Ectodermal cell (in vitro differentiated cells): Measurements from ENCODE around the gene TRMT44.

Experiments
- H3K27ac ChIP-seq: 2 replicates; pipeline ENCODE4 v1.7.0; 2013; ENCODE audit warnings: mild to moderate bottlenecking, low read depth, low read length; ENCODE audit not compliant: insufficient read depth, poor library complexity, severe bottlenecking
- H3K27me3 ChIP-seq: 2 replicates; pipeline ENCODE4 v1.7.0; 2013; ENCODE audit warnings: mild to moderate bottlenecking, low read length; ENCODE audit not compliant: insufficient read depth, control insufficient read depth, poor library complexity, severe bottlenecking
- H3K36me3 ChIP-seq: one replicate; pipeline ENCODE4 v1.7.0; 2013; ENCODE audit warnings: low read length; ENCODE audit not compliant: control insufficient read depth, insufficient read depth
- H3K4me1 ChIP-seq: one replicate; pipeline ENCODE4 v1.7.0; 2013; ENCODE audit warnings: low read length; ENCODE audit not compliant: control insufficient read depth, insufficient read depth
- H3K4me3 ChIP-seq: 2 replicates; pipeline ENCODE4 v1.7.0; 2013; ENCODE audit warnings: low read depth, low read length, control low read depth; ENCODE audit not compliant: insufficient read depth
- H3K9me3 ChIP-seq: 2 replicates; pipeline ENCODE4 v1.7.0; 2013; ENCODE audit warnings: mild to moderate bottlenecking, low read length, moderate library complexity; ENCODE audit not compliant: control insufficient read depth
- WGBS, 2 experiments: methylation state at CpG; one replicate each; pipeline ENCODE4 v1.1.7; 2013; ENCODE audit warnings: missing lambda C conversion rate in 2 of 2; 5-methylcytosine and 5-hydroxymethylcytosine counted together

TRMT44 gene

DNA sequence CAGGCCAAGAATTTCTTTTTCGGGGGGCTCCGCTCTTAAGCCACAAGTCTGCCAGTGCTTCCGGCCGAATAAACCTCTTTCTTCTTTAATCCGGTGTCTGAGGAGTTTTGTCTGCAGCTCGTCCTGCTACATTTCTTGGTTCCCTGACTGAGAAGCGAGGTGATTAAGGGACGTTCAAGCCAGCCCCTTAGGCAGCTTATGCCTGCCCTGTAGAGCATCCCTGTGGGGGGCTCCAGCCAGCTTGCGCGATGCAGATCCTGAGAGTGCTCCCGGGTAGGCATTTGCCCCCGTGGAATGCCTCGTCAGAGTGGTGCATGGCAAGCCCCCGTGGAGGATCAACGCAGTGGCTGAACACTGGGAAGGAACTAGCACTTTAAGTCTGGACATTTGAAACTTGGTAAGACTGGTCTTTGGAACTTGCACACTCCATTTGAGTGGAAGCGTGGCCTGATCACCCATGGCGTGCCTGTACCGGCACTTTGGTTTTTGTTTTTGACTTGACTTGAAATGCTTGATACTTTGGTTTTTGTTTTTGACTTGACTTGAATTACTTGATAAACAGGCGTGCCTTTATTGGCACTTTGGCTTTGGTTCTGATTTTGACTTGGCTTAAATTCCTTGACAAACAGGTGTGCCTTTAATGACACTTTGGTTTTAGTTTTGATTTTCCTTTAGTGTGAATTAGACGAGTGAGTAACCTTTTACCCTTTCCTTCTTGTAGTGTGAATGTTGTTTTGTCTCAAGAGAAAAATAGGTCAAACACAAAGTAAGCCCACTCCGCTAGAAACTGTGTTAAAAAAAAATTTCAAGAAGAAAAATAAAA, 6.1 kb upstream of the TRMT44 start:
- Histone ChIP-seq H3K27ac (no peak overlapping the region), H3K27me3 (no peaks in the 10 kb centered on the region), H3K36me3 (no peaks in the 10 kb centered on the region), H3K4me3 (no peak overlapping the region), H3K9me3 (no peaks in the 10 kb centered on the region), H3K4me1 (peaks cover 10% of the 10 kb centered on the region)
- WGBS, 2 experiments = 70 to 76% methylated on average over 19 to 21 of the region's 21 CpGs

DNA sequence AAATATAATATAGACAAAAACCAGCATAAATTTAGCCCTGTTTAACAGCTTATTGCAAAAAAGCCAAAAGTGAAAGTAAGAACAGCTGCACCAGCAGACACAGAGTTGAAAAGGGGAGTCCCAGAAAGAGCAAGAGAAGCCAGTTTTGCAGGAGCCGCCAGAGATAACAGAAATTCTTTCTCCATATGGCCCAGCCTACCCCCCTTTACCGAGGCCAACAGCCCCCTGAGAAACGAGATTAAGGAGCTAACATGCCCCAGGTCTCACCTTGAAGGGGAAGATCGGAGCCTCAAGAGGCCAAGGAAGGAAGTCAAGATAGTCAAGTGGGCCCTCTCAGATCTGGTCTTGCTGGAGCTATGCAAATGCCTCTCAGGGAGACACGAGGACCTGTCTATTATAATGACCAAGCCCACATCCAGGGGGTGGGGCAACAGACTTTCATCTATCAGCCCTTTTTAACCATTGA, 4.9 kb upstream of the TRMT44 start:
- 62 to 69% methylated on average over 5 of the region's 5 CpGs for WGBS, 2 experiments
- Histone ChIP-seq H3K4me3 (no peak overlapping the region), H3K36me3 (no peaks in the 10 kb centered on the region), H3K4me1 (peaks cover 10% of the 10 kb centered on the region), H3K27me3 (no peaks in the 10 kb centered on the region), H3K9me3 (no peaks in the 10 kb centered on the region), H3K27ac (no peak overlapping the region)

DNA sequence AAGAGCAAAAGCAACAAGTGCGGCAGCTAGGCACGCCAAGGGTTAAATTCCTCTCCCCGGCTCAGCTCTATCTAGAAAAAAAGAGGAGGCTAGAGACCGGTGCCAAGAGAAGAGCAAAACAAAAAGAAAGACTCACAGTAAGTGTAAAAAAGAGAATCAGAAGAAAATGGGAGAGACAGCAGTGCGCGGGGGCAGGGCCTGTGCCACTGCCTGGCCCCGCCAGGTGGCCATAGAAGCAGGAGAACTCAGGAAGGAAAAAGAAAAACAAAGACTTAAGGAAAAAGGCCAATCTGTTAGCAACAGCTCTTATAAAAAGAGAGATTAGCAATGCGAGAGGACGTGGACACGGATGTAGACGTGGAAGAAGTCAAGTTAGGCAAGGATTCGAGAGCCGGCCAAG, 3.3 kb upstream of the TRMT44 start:
- Histone ChIP-seq H3K27me3 (no peaks in the 10 kb centered on the region), H3K4me1 (peaks cover 15% of the 10 kb centered on the region), H3K9me3 (no peaks in the 10 kb centered on the region), H3K36me3 (no peaks in the 10 kb centered on the region), H3K4me3 (no peak overlapping the region), H3K27ac (peak overlapping the region; percentile 73)
- 23 to 24% methylated on average over 13 of the region's 13 CpGs for WGBS, 2 experiments

DNA sequence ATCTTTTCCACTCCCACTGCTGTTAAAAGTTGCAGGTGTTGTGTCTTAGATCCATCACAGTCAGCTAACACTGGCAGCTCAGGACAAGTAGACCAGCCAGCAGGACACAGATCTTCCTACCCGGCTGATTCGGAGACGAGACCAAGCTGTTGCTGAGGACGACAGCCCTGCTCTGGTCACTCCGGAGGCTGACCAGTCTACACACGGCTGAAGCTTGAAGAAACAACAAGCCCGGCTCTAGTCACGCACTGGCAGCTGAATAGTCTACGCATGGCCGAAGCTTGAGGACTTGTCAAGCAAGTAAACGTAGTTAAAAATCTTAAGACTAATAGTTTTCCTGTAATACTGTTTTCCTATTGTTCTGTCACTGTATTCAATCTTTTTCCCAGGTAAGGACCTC, 1.8 kb upstream of the TRMT44 start:
- H3K36me3 ChIP-seq = no peaks in the 10 kb centered on the region
- no peaks in the 10 kb centered on the region for H3K9me3 ChIP-seq
- WGBS, 2 experiments = 94% methylated on average over 11 of the region's 11 CpGs
- H3K27ac ChIP-seq = no peak overlapping the region
- no peak overlapping the region for H3K4me3 ChIP-seq
- H3K4me1 ChIP-seq = peaks cover 22% of the 10 kb centered on the region
- no peaks in the 10 kb centered on the region for H3K27me3 ChIP-seq

DNA sequence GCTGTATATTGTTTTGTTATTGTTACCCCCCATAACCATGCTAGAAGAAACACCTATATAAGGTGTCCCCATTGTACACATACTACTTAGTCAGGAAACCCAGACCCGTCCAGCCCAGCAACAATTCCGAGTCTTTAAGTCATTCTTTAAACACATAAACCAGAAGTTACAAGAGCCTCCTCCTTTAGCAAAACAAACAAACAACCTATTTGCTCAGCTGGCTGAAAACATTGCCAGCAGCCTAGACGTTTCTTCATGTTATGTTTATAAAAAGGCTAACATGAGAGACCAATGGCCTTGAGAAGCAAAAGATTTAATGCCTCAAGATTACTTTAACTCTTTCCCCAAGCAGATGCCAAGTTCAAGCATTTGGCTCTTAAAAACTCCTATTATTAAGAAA, 1.4 kb upstream of the TRMT44 start:
- Histone ChIP-seq H3K4me1 (peaks cover 22% of the 10 kb centered on the region), H3K27ac (no peak overlapping the region)
- WGBS, 2 experiments = 88 to 98% methylated on average over 3 of the region's 3 CpGs

DNA sequence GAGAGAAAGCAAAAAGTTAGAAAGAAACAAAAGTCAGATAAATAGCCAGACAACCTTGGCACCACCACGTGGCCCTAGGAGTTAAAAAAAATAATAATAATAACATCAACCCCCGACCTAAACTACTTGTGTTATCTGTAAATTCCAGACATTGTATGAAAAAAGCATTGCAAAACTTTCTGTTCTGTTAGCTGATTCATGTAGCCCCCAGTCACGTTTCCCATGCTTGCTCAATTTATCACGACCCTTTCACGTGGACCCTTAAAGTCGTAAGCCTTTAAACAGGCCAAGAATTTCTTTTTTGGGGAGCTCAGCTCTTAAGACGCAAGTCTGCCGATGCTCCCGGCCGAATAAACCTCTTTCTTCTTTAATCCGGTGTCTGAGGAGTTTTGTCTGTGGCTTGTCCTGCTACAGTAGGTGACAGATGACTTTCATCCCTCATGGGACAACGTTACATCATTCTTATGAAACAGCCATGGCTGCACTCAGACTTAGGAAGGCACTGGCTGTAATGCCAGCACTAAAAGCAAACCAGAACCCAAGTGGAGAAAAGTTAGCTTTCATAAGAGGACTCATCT, 574 bp upstream of the TRMT44 start:
- Histone ChIP-seq H3K36me3 (no peaks in the 10 kb centered on the region), H3K27me3 (no peaks in the 10 kb centered on the region), H3K9me3 (no peaks in the 10 kb centered on the region), H3K4me1 (peaks cover 22% of the 10 kb centered on the region), H3K27ac (peak overlapping the region; percentile 76), H3K4me3 (peak overlapping the region; percentile 99)
- 75 to 78% methylated on average over 11 to 12 of the region's 12 CpGs for WGBS, 2 experiments

More for the DNA sequence above, 1.4 kb upstream of the TRMT44 start:
- Histone ChIP-seq H3K9me3 (no peaks in the 10 kb centered on the region), H3K36me3 (no peaks in the 10 kb centered on the region), H3K4me3 (no peak overlapping the region), H3K27me3 (no peaks in the 10 kb centered on the region)

DNA sequence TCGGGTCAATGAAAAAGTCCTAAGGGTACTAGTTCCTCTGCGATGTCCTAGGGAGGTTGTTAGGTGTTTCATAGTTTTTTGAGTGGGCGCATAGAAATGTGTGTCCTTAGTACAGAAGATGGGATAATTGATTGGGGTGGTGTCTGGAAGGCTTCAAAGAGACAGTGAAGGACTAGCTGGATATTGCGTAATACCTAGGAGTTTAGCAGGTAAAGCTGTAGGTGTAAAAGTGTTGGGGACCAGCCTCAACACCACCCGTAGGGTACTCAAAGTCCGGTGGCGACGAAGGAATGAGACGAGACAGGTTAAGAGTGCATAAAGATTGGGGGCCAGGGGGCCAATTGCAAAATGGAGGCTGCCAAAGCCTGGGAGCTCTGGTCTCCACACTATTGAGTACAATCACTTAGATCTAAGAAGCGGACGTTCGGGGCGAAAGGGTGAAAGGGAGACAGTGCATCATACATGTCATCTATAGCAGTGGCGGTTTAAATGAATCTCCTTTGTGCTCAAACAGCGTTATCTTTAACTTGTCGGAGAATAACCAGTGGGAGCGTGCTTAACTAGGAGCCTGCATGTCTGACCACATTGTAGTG, 1.0 kb downstream of the TRMT44 start:
- H3K36me3 ChIP-seq = no peaks in the 10 kb centered on the region
- peak overlapping the region; percentile 99 for H3K4me3 ChIP-seq
- H3K9me3 ChIP-seq = no peaks in the 10 kb centered on the region
- H3K27ac ChIP-seq = no peak overlapping the region
- peaks cover 17% of the 10 kb centered on the region for H3K4me1 ChIP-seq
- no peaks in the 10 kb centered on the region for H3K27me3 ChIP-seq
- 64 to 67% methylated on average over 17 of the region's 17 CpGs for WGBS, 2 experiments

DNA sequence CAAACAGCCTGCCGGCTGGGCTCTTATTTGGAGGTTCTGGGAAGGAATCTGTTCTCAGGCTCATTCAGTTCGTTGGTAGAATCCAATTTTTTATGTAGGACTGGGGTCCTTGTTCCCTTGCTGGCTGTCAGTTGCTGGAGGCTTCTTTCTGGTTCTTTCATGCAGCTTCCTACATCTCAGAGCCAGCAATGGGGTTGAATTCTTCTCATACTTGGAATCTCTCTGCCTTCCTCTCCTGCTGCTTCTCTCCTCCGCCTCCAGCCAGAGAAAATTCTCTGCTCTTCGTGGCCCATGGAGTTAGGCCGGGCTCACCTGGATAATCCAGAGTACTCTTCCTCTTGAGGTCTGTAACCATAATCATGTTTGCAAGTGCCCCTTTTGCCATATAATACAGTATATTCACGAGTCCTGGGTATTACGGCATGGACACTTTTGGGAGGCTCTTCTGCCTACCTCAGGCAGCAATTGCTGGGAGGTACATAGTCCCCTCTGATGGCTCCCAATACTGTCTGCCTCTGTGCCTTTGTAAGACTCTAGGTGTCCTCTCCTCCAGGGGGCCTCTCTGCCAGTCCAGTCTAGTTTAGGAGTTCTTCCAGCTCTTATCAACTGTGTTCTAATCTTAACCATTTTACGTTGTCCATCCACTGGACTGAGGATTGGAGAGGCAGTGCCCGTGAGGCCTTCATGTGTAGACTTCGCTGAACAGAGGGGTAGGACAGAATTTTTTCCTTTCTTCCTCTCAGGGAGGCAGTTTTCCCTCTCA, 2.2 kb downstream of the TRMT44 start:
- Histone ChIP-seq H3K4me3 (no peak overlapping the region), H3K9me3 (no peaks in the 10 kb centered on the region), H3K4me1 (peaks cover 12% of the 10 kb centered on the region), H3K27ac (no peak overlapping the region), H3K36me3 (no peaks in the 10 kb centered on the region), H3K27me3 (no peaks in the 10 kb centered on the region)
- whole genome bisulfite sequencing, 2 experiments = 71 to 81% methylated on average over 10 of the region's 10 CpGs

DNA sequence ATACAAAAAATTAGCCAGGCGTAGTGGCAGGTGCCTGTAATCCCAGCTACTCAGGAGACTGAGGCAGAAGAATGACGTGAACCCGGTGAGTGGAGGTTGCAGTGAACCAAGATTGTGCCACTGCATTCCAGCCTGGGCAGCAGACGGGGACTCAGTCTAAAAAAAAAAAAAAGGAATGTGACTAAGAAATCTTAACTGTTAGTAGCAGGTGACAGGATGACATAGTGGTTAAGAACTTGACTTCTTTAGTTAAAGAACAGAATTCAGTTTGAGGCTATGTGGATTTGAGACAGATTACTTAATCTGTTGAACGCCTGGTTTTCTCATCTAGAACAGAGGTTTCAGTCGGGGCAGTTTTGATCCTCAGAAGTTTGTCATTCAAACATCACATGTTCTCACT, 3.2 kb downstream of the TRMT44 start:
- H3K27ac ChIP-seq = no peak overlapping the region
- no peak overlapping the region for H3K4me3 ChIP-seq
- WGBS, 2 experiments = 94 to 95% methylated on average over 6 of the region's 6 CpGs
- no peaks in the 10 kb centered on the region for H3K9me3 ChIP-seq
- H3K27me3 ChIP-seq = no peaks in the 10 kb centered on the region
- H3K4me1 ChIP-seq = peaks cover 12% of the 10 kb centered on the region
- no peaks in the 10 kb centered on the region for H3K36me3 ChIP-seq

DNA sequence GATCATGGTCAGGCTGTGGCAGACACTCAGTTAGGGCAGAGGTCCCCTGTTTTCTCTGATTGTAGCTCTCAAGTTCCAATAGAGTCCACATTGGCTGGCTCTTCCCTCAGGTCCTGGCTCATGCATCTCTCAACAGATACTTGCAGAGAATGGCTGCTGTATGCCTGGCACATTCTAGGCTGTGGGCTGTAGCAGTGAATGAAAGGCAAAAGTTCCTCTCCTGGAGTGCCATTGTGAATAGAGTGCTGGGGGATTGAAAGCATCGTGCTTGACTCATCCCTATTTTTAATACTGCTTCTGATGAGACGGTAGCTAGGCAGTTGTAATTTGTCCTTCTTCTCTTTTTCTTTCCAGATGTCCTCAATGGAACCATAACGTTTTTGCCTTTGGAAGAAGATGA, 5.5 kb downstream of the TRMT44 start:
- WGBS, 2 experiments = 85 to 92% methylated on average over 3 of the region's 3 CpGs
- Histone ChIP-seq H3K9me3 (no peaks in the 10 kb centered on the region), H3K36me3 (peaks cover under 1% of the 10 kb centered on the region), H3K4me3 (no peak overlapping the region), H3K27me3 (no peaks in the 10 kb centered on the region), H3K4me1 (peaks cover 12% of the 10 kb centered on the region), H3K27ac (no peak overlapping the region)
